BE2C (cell line): ENCODE results near the gene CAMSAP1.

Source experiments
- DNase-seq: peaks from one replicate; pipeline ENCODE4 v3.0.0-alpha.2; 2020
- H3K27me3 ChIP-seq: fragments of 250-450 bp; sonication (Bioruptor Pico); 2 replicates; pipeline ENCODE4 v1.5.1; 2020; ENCODE audit warnings: mild to moderate bottlenecking
- H3K36me3 ChIP-seq: fragments of 250-450 bp; sonication (Bioruptor Pico); 2 replicates; pipeline ENCODE4 v1.5.1; 2020; ENCODE audit warnings: mild to moderate bottlenecking
- H3K4me1 ChIP-seq: fragments of 250-450 bp; sonication (Bioruptor Pico); 2 replicates; pipeline ENCODE4 v1.5.1; 2020
- H3K4me3 ChIP-seq: 2 replicates; pipeline ENCODE4 v1.5.1; 2011; ENCODE audit warnings: low read depth, low read length
- H3K9me3 ChIP-seq: fragments of 250-450 bp; sonication (Bioruptor Pico); 2 replicates; pipeline ENCODE4 v1.5.1; 2020
- CTCF ChIP-seq: IDR thresholded peaks from 2 replicates; pipeline ENCODE4 v1.5.1; 2012; ENCODE audit warnings: mild to moderate bottlenecking, low read depth, low read length

The CAMSAP1 gene

GRCh38 chr9:135790356-135790755, 117.0 kb downstream of the CAMSAP1 start:
- Histone ChIP-seq H3K4me3 (no peak overlapping the region), H3K9me3 (no peaks in the 10 kb centered on the region), H3K4me1 (no peaks in the 10 kb centered on the region; the same call in none of the 2 replicates), H3K36me3 (peaks cover 25% of the 10 kb centered on the region), H3K27me3 (no peaks in the 10 kb centered on the region)
- no peak for DNase-seq
- no peak for TF ChIP-seq CTCF

GRCh38 chr9:135789838-135790291, 117.5 kb downstream of the CAMSAP1 start:
- Histone ChIP-seq H3K27me3 (no peaks in the 10 kb centered on the region), H3K4me3 (no peak overlapping the region), H3K4me1 (no peaks in the 10 kb centered on the region; the same call in none of the 2 replicates), H3K9me3 (no peaks in the 10 kb centered on the region), H3K36me3 (peaks cover 27% of the 10 kb centered on the region)
- no peak for DNase-seq
- no peak for TF ChIP-seq CTCF

GRCh38 chr9:135788576-135789300, 118.6 kb downstream of the CAMSAP1 start:
- Histone ChIP-seq H3K9me3 (no peaks in the 10 kb centered on the region), H3K36me3 (peaks cover 34% of the 10 kb centered on the region), H3K4me1 (no peaks in the 10 kb centered on the region; the same call in none of the 2 replicates), H3K27me3 (no peaks in the 10 kb centered on the region), H3K4me3 (no peak overlapping the region)
- TF ChIP-seq CTCF: no peak
- DNase-seq: no peak

- TF ChIP-seq CTCF: no peak
- H3K36me3 ChIP-seq: peaks cover 42% of the 10 kb centered on the region
- H3K9me3 ChIP-seq: no peaks in the 10 kb centered on the region
- no peak overlapping the region for H3K4me3 ChIP-seq
- no peaks in the 10 kb centered on the region for H3K27me3 ChIP-seq
- no peak for DNase-seq
- H3K4me1 ChIP-seq: no peaks in the 10 kb centered on the region; the same call in none of the 2 replicates
These were observed 119.4 kb downstream of the CAMSAP1 start for GRCh38 chr9:135787776-135788575.

- H3K4me3 ChIP-seq: no peak overlapping the region
- no peaks in the 10 kb centered on the region for H3K27me3 ChIP-seq
- DNase-seq: no peak
- no peaks in the 10 kb centered on the region for H3K9me3 ChIP-seq
- no peaks in the 10 kb centered on the region; the same call in none of the 2 replicates for H3K4me1 ChIP-seq
- H3K36me3 ChIP-seq: peaks cover 48% of the 10 kb centered on the region
- no peak for TF ChIP-seq CTCF
These were observed 120.0 kb downstream of the CAMSAP1 start for GRCh38 chr9:135787317-135787716.

- H3K4me3 ChIP-seq: no peak overlapping the region
- H3K27me3 ChIP-seq: no peaks in the 10 kb centered on the region
- DNase-seq: no peak
- peaks cover 53% of the 10 kb centered on the region for H3K36me3 ChIP-seq
- H3K4me1 ChIP-seq: no peaks in the 10 kb centered on the region
- no peaks in the 10 kb centered on the region for H3K9me3 ChIP-seq
- TF ChIP-seq CTCF: no peak
These were observed 121.1 kb downstream of the CAMSAP1 start for GRCh38 chr9:135786146-135786690.
